ENCODE measurements around the gene CHCHD6.
"Not testable (repeated sequence)": the region's sequence is repeated elsewhere in the genome, so short reads cannot be mapped to it uniquely, and the experiment has no call there.

CHCHD6 gene

GRCh38 chr3:126773167-126773566, 69.1 kb downstream of the CHCHD6 start:
- DNase-seq: no peak

GRCh38 chr3:126773783-126774182, 69.7 kb downstream of the CHCHD6 start:
- DNase-seq: no peak

DNA sequence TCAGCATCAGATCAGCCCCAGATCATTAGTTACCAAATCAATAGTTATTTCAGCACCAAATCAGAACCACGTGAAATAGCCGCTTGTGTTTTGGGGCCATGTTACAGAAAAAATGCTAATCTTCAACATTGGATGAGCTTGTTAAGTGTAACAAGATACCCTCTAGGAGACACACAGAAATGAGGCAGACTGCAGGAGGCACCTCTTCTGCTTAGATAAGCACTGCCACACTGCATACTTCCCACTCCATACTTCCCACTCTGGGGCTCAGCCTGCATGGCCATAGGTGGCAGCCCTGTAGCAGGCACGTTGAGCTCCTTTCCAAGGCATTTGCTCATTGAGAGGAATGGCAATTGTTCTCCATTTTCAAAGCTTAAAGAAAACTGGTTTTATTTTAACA, 73.3 kb downstream of the CHCHD6 start:
- DNase-seq: no peak

DNA sequence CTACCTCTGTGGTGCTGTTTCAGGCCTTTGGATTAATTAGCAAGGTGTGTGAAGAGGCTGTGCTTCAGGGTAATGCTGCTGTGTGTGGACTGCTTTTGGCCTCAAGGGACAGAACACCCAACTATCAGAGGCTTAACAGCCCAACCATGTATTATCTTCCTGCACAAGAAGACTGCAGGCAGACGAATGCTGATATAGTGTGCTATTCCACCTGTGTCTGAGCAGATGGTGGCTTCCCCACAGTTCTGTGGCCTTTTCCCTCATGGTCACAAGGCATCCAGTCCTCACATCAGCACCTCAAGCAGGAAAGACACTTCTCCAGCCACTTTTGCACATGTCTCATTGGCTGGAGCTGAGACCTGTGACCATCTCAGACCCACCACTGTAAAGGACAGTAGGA, 76.6 kb downstream of the CHCHD6 start:
- DNase-seq: no peak

DNA sequence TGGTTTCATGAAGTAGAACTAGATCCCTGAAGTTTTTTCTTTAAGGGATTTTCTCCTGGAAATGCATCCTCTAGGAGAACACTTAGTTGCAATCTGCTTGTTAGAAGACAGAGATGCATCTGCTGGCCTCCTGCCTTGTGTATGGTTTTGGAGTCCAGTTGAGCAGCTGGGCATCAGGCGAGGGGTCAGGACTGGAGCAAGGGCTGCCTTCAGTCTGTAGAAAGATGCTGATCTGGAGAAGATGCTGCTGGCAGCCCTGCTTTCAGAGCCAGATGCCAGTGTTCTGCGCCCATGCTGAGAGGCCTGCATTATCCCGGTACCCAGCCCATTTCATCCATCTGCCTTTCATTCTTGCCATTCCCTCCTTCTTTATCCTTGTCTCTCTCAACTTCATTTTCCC, 77.4 kb downstream of the CHCHD6 start:
- DNase-seq: no peak

DNA sequence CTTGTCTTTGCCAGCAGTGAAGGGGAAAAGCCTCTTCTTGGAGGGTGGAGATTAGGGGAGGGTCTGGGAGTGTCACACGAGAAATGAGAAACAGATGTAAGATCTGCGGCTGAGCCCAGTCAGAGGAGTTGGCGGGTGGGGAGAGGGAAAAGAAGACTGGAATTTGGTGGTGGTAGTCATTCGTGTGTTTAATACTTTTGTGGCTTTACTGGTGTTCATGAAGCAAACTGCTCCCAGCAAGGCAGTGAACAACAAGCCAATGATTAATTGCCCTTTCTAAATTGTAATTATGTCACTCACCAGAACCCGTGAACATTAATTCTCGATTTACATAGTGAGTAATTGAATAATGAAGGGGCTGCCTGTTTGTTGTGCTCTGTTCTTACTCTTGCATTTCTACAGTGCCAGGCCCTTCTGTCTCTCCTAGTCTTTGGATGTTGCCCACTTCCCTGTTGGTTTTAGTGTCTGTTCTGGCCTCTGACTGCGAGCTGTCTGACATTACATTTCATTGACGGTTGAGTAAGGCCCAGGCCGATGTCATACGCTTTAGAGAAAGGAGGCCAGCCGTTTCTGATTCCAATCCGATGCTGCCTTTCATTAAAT, 78.0 kb downstream of the CHCHD6 start:
- DNase-seq: no peak

DNA sequence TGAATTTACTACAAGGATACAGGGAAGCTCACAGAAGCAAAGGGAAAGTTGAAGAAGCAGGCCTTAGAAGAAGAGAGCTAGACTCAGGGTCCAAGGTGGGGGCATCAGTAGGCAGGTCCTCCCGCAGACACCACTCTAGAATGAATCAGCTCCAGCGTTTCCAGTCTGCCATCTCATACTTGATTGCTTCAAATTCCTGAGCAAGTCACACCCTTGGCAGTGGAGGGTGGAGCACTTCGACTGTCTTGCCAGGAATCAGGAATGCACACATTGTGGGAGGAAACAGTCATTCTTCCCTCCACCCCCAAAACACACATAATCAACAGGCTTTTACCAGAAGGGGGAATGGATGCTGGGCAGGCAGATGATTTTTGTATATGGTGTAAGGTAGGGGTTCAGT, 78.5 kb downstream of the CHCHD6 start:
- DNase-seq: no peak

DNA sequence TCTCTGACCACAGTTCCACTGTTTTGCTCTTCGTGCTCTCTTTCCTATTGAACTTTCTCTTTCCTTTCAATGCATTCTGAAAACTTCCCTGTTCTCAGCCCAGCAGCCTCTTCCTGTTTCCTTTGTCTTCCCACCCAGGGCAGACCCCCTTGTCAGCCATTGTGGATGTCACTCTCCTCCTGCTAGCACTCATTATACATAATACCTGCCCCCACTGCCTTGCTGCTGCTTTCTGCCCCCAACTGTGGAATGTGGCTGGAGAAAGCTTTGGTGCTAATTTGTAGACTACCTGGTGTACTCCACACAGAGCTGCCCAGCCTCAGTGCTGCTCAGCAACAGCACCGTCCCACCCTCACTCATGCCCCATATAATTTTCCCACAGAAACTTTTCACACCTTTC, 80.2 kb downstream of the CHCHD6 start:
- no peak for DNase-seq

DNA sequence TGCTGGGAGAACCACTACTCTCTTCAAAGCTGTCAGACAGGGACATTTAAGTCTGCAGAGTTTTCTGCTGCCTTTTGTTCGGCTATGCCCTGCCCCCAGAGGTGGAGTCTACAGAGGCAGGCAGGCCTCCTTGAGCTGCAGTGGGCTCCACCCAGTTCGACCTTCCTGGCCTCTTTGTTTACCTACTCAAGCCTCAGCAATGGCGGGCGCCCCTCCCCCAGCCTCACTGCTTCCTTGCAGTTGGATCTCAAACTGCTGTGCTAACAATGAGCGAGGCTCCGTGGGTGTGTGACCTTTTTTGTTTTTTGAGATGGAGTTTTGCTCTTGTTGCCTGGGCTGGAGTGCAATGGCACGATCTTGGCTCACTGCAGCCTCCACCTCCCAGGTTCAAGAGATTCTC, 87.3 kb downstream of the CHCHD6 start:
- DNase-seq: not testable (repeated sequence)

DNA sequence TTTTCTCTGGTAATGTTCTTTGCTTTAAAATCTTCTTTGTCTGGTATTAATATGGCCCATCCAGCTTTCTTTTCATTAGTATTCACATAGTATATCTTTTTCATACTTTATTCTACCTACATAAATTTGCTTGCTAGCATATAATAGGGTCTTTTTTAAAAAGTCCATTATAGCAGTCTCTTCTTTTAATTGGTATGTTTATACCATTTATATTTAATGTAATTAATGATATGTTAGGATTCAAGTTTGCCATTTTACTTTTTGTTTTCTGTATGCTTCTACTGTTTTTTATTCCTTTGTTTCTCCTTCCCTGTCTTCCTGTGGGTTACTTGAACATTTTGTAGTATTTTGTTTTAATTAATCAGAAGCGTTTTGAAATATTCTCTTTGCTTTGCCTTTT, 89.0 kb downstream of the CHCHD6 start:
- DNase-seq: no peak

GRCh38 chr3:126797563-126797962, 93.5 kb downstream of the CHCHD6 start:
- no peak for DNase-seq

GRCh38 chr3:126798521-126798920, 94.5 kb downstream of the CHCHD6 start:
- no peak for DNase-seq

GRCh38 chr3:126799099-126799498, 95.1 kb downstream of the CHCHD6 start:
- no peak for DNase-seq

DNA sequence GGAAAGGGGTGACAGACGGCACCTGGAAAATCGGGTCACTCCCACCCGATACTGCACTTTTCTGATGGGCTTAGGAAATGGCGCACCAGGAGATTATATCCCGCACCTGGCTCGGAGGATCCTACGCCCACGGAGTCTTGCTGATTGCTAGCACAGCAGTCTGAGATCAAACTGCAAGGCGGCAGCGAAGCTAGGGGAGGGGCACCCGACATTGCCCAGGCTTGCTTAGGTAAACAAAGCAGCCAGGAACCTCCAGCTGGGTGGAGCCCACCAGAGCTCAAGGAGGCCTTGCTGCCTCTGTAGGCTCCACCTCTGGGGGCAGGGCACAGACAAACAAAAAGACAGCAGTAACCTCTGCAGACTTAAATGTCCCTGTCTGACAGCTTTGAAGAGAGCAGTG, 97.3 kb downstream of the CHCHD6 start:
- DNase-seq: not testable (repeated sequence)

- no peak for DNase-seq
Observed at GRCh38 chr3:126807795-126808194, 103.8 kb downstream of the CHCHD6 start.

DNA sequence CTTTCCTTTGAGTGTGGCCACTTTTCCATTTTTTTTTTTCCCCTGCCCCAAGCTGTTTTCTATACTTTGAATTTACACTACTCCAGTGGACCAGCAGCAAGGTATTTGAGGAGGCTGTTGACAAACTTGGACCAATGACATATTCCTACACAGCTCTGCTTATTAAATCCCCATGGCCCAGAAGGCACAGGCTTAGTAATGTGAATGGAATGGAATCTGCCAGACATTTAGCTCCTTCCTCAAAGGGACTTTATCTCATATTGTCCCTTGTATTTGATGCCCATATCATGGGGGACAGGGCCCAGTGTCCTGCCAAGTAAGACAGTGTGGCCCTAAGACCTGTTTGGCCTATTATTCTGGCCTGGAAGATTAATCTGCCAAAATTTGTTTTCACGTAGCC, 107.5 kb downstream of the CHCHD6 start:
- DNase-seq: no peak

GRCh38 chr3:126816298-126816697, 112.3 kb downstream of the CHCHD6 start:
- DNase-seq: no peak

DNA sequence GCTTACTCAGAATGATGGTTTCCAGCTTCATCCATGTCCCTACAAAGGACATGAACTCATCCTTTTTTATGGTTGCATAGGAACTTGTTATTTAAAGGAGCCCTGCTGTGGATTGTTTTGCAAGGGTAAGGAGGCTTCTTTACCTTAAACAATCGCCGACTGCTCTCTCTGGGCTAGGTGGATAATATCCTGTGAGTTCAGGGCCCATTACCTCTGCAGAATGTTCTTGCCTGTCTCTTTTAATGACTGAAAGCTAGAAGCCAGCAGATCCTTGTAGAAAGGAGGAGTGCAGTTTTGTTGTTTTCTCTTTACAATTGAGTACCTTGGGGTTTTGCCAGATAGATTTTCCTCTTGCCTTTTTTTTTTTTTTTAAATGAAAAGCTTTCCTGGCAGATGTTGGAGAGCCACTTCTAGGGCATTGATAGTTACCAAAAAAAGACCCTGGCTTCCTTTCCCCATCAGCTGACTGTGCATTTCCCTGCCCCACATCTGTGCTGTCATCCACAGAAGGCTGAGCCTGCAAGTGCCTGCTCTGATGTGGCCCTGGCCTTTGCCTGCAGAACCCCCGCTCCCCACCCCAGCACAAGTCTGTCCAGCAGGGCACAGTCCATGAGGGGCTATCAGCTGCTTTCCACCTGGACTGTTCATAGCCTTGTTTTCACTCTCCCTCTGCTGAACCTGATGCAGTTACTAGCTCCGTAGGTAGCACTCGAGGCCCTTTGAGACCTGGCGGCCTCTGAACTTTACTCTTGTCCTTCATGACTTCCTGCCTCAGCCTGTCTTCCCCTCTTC, 113.1 kb downstream of the CHCHD6 start:
- DNase-seq: no peak

DNA sequence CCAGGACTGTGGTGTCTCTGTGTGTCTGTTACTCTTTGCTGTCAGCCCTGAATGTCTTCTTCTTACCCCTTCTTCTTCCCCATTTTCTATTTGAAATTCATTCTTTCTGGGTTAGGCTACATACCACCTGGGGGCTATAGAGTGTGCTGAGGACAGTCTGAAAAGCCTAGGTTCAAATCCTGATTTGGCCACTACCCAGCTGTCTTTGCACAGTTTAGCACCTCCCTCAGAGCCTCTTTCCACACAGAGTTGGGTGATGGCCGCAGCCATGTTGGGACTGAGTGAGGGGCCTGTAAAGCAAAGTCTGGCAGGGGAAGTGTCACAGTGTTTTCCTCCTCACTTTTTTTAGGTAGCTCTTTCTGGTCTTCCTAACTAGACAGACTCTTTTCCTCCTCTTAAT, 113.7 kb downstream of the CHCHD6 start:
- no peak for DNase-seq

DNA sequence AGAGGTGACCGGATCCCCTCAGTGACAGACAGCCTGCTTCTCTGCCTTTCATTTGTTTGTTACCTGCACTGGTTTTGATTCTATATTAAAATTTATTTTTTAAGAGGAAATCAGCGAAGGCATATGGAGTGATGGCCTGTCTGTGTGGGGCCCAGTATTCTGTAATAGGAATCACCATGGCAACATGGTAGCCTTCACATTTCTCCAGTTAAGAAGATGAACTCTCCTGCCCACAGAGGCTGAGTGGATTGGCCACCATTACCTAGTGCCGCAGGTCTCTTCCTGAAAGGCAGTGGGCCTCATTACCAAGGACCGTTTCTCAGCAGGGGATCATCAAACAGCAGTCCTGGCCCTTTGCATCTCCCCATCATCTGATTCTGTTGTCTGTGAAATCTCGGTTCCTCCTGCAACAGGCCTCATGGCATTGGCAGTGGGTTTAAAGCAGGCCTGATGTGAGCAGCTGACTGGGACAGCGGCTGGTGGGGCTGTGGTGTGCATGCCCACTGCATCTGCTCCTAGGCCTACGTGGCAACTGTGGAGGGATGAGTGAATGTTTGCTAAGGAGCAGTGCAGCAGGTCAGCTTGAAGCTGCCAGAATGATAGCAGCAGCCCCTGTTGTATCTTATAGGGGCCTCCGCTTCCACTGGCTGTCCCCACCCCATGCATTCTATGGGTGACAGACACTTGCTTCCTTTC, 114.5 kb downstream of the CHCHD6 start:
- no peak for DNase-seq

DNA sequence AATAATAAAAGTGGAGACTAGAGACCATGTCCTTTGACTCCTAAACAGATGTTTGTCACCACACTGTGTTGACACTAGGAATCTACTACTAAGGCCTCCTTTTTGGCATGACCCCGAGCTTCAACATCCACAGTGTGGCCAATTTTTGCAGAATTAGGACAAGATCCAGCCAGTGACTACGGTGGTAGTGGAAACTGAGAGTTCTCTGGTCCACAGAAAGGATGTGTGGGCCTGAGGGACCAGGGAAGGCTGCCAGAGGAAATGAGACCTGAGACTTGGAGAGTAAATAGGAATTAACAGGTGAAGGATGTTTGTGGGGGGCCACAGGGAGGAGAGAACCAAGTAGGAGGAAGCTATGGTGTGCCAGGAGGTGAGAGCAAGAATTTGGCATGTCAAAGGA, 122.7 kb downstream of the CHCHD6 start:
- DNase-seq: no peak

DNA sequence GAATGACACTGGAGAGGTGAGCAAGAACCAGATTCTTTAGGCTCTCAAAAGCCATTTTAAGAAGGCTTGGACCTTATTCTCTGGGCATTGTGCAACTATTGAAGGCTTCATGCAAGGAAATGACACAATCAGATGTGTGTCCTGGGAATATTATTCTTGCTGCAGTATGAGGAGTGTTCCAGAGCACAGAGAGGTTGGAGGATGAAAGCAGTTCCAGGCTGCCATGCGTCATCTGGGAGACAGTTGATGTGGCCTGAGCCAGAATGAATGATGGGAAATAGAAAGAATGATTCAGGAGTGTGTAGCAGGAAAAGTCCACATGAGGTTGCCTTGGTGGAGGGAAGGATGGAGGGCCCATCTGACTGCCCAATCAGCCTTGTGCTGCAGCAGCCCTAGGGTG, 123.1 kb downstream of the CHCHD6 start:
- no peak for DNase-seq

DNA sequence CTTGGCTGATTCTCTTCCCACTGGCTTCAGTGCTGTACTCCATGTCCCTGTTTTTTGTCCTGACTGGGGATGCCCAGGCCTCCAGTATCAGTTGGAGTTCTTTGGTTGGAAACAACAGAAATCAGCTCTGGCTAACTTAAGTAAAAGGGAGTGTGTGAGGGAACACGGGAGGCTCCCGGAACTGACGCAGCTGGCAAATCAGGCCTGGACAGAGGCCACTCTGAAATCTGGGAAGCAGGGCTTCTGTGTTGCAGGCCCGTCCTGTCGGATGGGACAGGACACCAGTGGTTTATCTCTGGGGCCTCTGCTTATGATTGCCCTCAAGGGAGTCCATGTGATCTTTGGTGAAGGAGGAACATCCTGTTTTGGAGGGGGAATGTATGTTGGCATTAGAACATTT, 124.3 kb downstream of the CHCHD6 start:
- no peak for DNase-seq

- DNase-seq: no peak
Observed at GRCh38 chr3:126832933-126833332, 128.9 kb downstream of the CHCHD6 start.
